Esophagus squamous epithelium (tissue), 5 donors: ENCODE measurements around the gene SPEG. TPM values are rescaled to one million over a fixed set of nuclear protein-coding genes. Genes with fewer than 3 reads are reported as not detected.

ENCODE experiments used
- DNase-seq: peaks from one replicate; lab custom pipeline; 2025; lab: John Stamatoyannopoulos, UW
- H3K27ac ChIP-seq, 4 donors: fragments of 200-600 bp; sonication (generic); one replicate each; pipeline ENCODE4 v1.5.1; 2016 to 2019; ENCODE audit warnings: mild to moderate bottlenecking in 1 of 4
- H3K27me3 ChIP-seq, 4 donors: fragments of 200-600 bp; sonication (generic); 1 replicate in 3 of 4; 2 replicates in 1 of 4; pipeline versions ENCODE4 v1.5.1 to v1.6.0; 2017 to 2021; ENCODE audit warnings: antibody characterized with exemption in 1 of 4
- H3K36me3 ChIP-seq, 3 donors: fragments of 200-600 bp; sonication (generic); one replicate each; pipeline ENCODE4 v1.5.1; 2016 to 2019
- H3K4me1 ChIP-seq, 3 donors: fragments of 200-600 bp; sonication (generic); one replicate each; pipeline ENCODE4 v1.5.1; 2017 to 2019
- H3K4me3 ChIP-seq, 4 donors: fragments of 200-600 bp; sonication (generic); 1 replicate in 3 of 4; 2 replicates in 1 of 4; pipeline ENCODE4 v1.5.1; 2016 to 2019; ENCODE audit warnings: mild to moderate bottlenecking in 2 of 4, moderate library complexity in 1 of 4
- H3K9me3 ChIP-seq, 3 donors: fragments of 200-600 bp; sonication (generic); one replicate each; pipeline ENCODE4 v1.5.1; 2016 to 2019
- POLR2A ChIP-seq, 4 donors: fragments of 450-650 bp; IDR thresholded peaks; one replicate each; pipeline ENCODE4 v1.6.1; 2017; ENCODE audit warnings: antibody characterized with exemption in 4 of 4, mild to moderate bottlenecking in 4 of 4, moderate library complexity in 3 of 4
- WGBS, 2 donors: methylation state at CpG; one replicate each; pipeline ENCODE4 v1.1.5; 2018; 5-methylcytosine and 5-hydroxymethylcytosine counted together
- intact Hi-C: fragments of 100-400 bp; cut with DNase I; formaldehyde crosslinking; loops from one replicate; pipeline ENCODE4 v1.15.0; 2022
- total RNA-seq, 4 donors: library from RNA; depleted of rRNA; stranded (reverse); fragments of >200 nt; gene quantifications; one replicate each; pipeline ENCODE4 v1.1.0, GENCODE V29; 2016
- TF ChIP-seq, protein P1 (sequence below), 6 experiments: fragments of 450-650 bp in 4 of 6; fragments of 200-600 bp in 2 of 6; sonication (generic) in 2 of 6; IDR thresholded peaks; one replicate each; pipeline ENCODE4 v1.5.1; 2016 to 2019; ENCODE audit warnings: antibody characterized with exemption in 6 of 6, mild to moderate bottlenecking in 4 of 6, moderate library complexity in 4 of 6
- donor health status: DM: yes; HTN: yes; CAD: no.

The SPEG gene
- total RNA-seq, 4 donors from 2014 or later = 3.8 to 29.0 (median 5.0) TPM

DNA sequence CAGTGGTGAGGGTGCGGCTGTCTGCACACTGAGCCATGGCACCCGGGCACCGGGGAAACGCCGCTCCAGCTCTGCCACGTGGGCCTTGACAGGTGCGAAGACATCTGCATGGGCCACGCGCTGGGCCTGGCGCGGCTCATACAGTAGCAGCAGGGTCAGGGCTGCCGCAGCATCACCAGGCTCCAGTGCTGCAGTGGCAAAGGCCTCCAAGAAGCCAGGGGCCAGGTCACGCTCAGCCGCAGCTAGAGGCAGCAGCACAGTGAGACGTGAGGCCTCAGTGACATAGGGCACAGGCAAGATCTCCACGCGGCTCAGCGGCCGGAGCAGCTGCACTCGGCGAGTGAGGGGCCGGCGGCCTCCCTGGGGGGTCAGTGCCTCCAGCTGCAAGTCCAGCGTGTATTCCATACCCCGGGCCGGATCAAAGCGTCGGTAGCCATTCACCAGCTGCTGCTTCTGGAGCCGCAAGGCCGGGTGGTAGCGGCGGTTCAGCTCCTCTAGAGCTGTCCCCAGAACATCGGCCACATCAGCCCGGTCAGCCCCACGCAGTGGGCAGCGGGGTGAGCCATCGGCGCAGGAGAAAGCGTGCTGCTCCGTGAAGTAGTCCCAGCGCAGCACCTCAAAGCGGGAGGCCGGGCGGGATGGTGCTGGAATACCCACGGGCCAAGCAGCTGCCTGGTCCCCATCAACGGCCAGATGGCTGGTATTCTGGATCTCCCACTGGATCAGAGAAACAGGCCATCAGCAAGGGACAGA is 105.5 kb downstream of the SPEG start:
- no peaks in the 10 kb centered on the region for H3K9me3 ChIP-seq
- peaks cover 5 to 33% (median 12%) of the 10 kb centered on the region in 3 donors for H3K36me3 ChIP-seq
- no peak for DNase-seq
- 82 to 91% methylated on average over 3 to 10 of the region's 46 CpGs for WGBS, 2 donors
- TF ChIP-seq POLR2A (IDR thresholded peaks at IDR 0.05) = no peak
- TF ChIP-seq, protein P1, sequence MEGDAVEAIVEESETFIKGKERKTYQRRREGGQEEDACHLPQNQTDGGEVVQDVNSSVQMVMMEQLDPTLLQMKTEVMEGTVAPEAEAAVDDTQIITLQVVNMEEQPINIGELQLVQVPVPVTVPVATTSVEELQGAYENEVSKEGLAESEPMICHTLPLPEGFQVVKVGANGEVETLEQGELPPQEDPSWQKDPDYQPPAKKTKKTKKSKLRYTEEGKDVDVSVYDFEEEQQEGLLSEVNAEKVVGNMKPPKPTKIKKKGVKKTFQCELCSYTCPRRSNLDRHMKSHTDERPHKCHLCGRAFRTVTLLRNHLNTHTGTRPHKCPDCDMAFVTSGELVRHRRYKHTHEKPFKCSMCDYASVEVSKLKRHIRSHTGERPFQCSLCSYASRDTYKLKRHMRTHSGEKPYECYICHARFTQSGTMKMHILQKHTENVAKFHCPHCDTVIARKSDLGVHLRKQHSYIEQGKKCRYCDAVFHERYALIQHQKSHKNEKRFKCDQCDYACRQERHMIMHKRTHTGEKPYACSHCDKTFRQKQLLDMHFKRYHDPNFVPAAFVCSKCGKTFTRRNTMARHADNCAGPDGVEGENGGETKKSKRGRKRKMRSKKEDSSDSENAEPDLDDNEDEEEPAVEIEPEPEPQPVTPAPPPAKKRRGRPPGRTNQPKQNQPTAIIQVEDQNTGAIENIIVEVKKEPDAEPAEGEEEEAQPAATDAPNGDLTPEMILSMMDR (IDR thresholded peaks at IDR 0.05) = no peak
- no peak overlapping the region for H3K27ac ChIP-seq
- H3K4me3 ChIP-seq = no peak overlapping the region
- H3K4me1 ChIP-seq = peaks cover 19 to 53% (median 26%) of the 10 kb centered on the region in 3 donors
- intact Hi-C loops = loop anchor here (5.0 kb wide), 1 partner anchor 102 kb away; no protein-coding TSS in a partner anchor
- H3K27me3 ChIP-seq = peaks cover 0 to 48% (median 0%) of the 10 kb centered on the region in 4 donors

DNA sequence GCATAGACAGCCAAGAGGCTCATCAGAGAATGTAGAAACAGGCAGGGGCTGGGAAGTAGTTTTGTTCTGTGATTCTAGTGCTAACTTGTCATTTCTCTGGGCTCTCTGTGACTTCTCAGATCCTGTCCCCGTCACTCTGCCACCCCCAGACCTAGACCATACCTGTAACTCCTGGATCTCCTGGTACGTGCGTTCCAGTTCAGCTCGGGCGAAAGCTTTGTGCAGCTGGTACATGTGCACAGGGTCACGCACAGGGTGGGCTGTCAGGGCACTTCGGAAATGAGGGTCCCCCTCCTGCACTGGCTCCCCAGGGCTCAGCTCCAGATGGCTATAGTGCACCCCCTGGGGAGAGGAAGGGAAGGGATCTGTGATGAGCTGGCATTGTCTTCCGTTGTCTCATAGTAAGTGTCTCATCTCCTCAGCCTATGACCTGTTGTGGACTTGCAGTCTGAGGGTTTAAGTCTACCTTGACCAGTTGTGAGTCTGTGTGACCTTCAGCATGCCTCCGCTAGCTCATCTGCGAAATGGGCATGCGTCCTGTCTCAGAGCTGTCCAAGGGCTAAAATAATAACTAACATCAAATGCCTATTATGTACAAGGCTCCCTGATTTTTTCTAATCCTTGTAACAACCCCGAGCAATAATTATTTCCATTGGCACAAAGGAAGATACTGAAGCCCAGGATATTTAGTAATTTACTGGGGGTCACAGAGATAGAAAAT is 106.3 kb downstream of the SPEG start:
- Histone ChIP-seq H3K4me1 (peaks cover 19 to 53% (median 26%) of the 10 kb centered on the region in 3 donors), H3K27me3 (peaks cover 0 to 55% (median 0%) of the 10 kb centered on the region in 4 donors), H3K4me3 (no peak overlapping the region), H3K36me3 (peaks cover 5 to 33% (median 12%) of the 10 kb centered on the region in 3 donors), H3K9me3 (no peaks in the 10 kb centered on the region), H3K27ac (peak overlapping the region in 1 of 4 donors; percentile 51)
- DNase-seq = no peak
- TF ChIP-seq, protein P1 (IDR thresholded peaks at IDR 0.05) = no peak
- no peak for TF ChIP-seq POLR2A (IDR thresholded peaks at IDR 0.05)
- intact Hi-C loops = no loop called here
- 86 to 90% methylated on average over 6 to 9 of the region's 12 CpGs for WGBS, 2 donors

DNA sequence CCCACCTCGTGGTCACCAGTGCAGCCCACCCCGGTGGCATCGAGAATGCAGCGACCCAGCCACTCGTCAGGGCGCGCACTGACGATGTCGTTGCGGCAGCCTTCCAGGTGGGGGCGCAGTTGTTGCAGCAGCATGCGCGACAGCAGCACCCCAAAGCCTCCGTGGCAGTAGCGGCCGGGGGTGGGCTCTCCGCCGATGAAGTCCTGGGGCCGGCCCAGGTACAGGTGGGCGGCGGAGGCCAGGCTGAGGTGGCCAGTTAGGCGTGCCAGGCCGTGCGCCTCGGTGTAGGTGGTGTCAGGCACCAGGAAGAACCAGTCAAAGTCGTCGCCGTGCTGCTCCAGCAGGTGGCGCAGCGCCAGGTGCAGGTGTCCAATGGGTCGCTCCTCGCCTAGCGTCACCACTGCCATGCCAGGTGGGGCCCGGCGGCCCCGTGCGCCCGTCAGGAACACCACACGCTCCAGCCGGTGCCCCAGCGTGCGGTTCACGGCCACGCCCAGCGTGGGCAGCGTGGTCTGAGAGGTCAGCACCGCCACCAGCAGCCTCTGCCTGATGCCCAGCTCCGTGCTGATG is 107.1 kb downstream of the SPEG start:
- 0 to 8% methylated on average over 2 to 8 of the region's 48 CpGs for WGBS, 2 donors
- intact Hi-C loops = no loop called here
- H3K27ac ChIP-seq = peak overlapping the region; percentile 38 to 98 (median 73)

DNA sequence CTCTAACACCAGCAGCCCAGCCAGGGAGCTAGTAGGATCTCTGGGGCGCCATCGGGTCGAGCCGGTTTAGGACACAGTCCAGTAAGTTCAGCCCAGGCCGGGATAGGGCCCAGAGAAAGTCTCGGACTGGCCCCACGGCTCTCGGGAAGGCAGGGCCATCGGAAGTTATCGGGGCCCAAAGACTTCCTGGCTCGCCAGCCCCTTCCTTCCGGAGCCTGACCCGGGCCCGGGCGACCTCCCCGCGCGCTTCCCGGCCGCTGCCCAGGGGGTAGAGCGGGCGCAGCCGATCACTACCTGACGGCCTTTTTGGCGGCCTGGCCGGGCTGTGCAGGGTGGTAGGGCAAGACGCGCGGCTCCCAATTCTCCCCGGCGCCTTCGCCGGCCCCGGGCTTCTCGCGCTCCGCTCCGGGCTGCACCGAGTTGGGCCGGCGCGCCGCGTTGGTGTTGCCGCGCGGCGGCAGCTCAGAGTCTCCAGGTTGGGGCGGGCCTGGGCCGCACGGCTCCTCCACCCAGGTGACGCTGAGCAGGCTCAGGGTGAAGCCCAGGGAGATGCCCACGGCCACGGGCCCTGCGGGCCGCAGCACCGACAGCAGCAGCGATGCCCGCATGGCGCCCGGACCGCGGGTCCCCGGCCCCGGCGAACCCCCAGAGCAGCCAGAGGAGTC is 108.4 kb downstream of the SPEG start:
- intact Hi-C loops = no loop called here
- Histone ChIP-seq H3K27me3 (peaks cover 0 to 50% (median 0%) of the 10 kb centered on the region in 4 donors), H3K9me3 (no peaks in the 10 kb centered on the region), H3K4me1 (peaks cover 19 to 47% (median 26%) of the 10 kb centered on the region in 3 donors), H3K27ac (peak overlapping the region; percentile 93 to 98 (median 95)), H3K36me3 (peaks cover 5 to 33% (median 12%) of the 10 kb centered on the region in 3 donors), H3K4me3 (peak overlapping the region; percentile 58 to 94 (median 84))
- DNase-seq = no peak
- TF ChIP-seq POLR2A (IDR thresholded peaks at IDR 0.05) = no peak
- TF ChIP-seq, protein P1 (IDR thresholded peaks at IDR 0.05) = peak in 2 of 6 experiments; percentile 7 to 10
- WGBS, 2 donors = 0 to 1% methylated on average over 4 to 16 of the region's 66 CpGs

More for the DNA sequence above, 107.1 kb downstream of the SPEG start:
- no peak for DNase-seq
- peaks cover 19 to 53% (median 26%) of the 10 kb centered on the region in 3 donors for H3K4me1 ChIP-seq
- H3K27me3 ChIP-seq = peaks cover 0 to 53% (median 0%) of the 10 kb centered on the region in 4 donors
- TF ChIP-seq POLR2A (IDR thresholded peaks at IDR 0.05) = peak in 1 of 4 donors; percentile 15
- TF ChIP-seq, protein P1 (IDR thresholded peaks at IDR 0.05) = peak; percentile 85 to 97 (median 94)
- peak overlapping the region; percentile 26 to 83 (median 43) for H3K4me3 ChIP-seq
- no peaks in the 10 kb centered on the region for H3K9me3 ChIP-seq
- H3K36me3 ChIP-seq = peaks cover 5 to 33% (median 12%) of the 10 kb centered on the region in 3 donors
